Body of pancreas (tissue), 4 donors: ENCODE measurements around the gene DOCK2. TPM values are rescaled to one million over a fixed set of nuclear protein-coding genes. Genes with fewer than 3 reads are reported as not detected.

Experiments used
- ATAC-seq: fragments of 150-250 bp; one replicate; pipeline ENCODE4 v1.9.1; 2016
- DNase-seq, 4 donors: peaks; one replicate each; pipeline ENCODE4 v3.0.0-alpha.2; 2019
- H3K27ac ChIP-seq, 4 donors: fragments of 200-600 bp; sonication (generic); 1 replicate in 3 of 4; 2 replicates in 1 of 4; pipeline versions ENCODE4 v1.5.1 to v1.6.1; 2016 to 2019; ENCODE audit warnings: mild to moderate bottlenecking in 1 of 4, mixed read lengths in 1 of 4, moderate library complexity in 1 of 4
- H3K27me3 ChIP-seq, 2 donors: fragments of 200-600 bp; sonication (generic); one replicate each; pipeline ENCODE4 v1.6.0; 2016; ENCODE audit warnings: mild to moderate bottlenecking in 1 of 2
- H3K36me3 ChIP-seq, 2 donors: fragments of 200-600 bp; sonication (generic); replicated peaks in 1 of 2; 2 replicates each; pipeline ENCODE4 v1.5.1; 2016; ENCODE audit warnings: low read depth in 2 of 2; ENCODE audit not compliant: insufficient read depth in 1 of 2
- H3K4me1 ChIP-seq: fragments of 200-600 bp; sonication (generic); one replicate; pipeline ENCODE4 v1.6.0; 2016
- H3K4me3 ChIP-seq, 2 donors: fragments of 200-600 bp; sonication (generic); 1 replicate in 1 of 2; 2 replicates in 1 of 2; pipeline ENCODE4 v1.5.1; 2016 to 2019
- H3K9me3 ChIP-seq, 3 donors: fragments of 200-600 bp; sonication (generic); 1 replicate in 2 of 3; 2 replicates in 1 of 3; pipeline ENCODE4 v1.5.1; 2016
- CTCF ChIP-seq, 7 experiments: fragments of 450-650 bp in 4 of 7; fragments of 200-600 bp in 3 of 7; sonication (generic) in 3 of 7; IDR thresholded peaks; one replicate each; pipeline ENCODE4 v1.5.1; 2016 to 2019; ENCODE audit warnings: antibody characterized with exemption in 7 of 7
- POLR2A ChIP-seq, 3 donors: fragments of 450-650 bp; IDR thresholded peaks; one replicate each; pipeline ENCODE4 v1.6.1; 2016; ENCODE audit warnings: antibody characterized with exemption in 3 of 3, mild to moderate bottlenecking in 2 of 3
- WGBS, 2 donors: methylation state at CpG; one replicate each; pipeline ENCODE4 v1.1.5; 2017; 5-methylcytosine and 5-hydroxymethylcytosine counted together
- intact Hi-C: fragments of 100-400 bp; cut with DNase I; formaldehyde crosslinking; loops from one replicate; pipeline ENCODE4 v1.15.1; 2023
- total RNA-seq, 2 donors: library from RNA; depleted of rRNA; stranded (reverse); fragments of >200 nt; gene quantifications; one replicate each; pipeline ENCODE4 v1.1.0, GENCODE V29; 2016

DOCK2 gene
- total RNA-seq, 2 donors from 2014 or later = 3.1 to 7.6 TPM

- no peak for DNase-seq
- no peaks in the 10 kb centered on the region for H3K9me3 ChIP-seq
- 49 to 57% methylated on average over 2 of the region's 2 CpGs for WGBS, 2 donors
- no peak overlapping the region for H3K4me3 ChIP-seq
- H3K27me3 ChIP-seq = no peaks in the 10 kb centered on the region
- intact Hi-C loops = no loop called here
- no peaks in the 10 kb centered on the region for H3K4me1 ChIP-seq
- no peak for TF ChIP-seq CTCF (IDR thresholded peaks at IDR 0.05)
- TF ChIP-seq POLR2A (IDR thresholded peaks at IDR 0.05) = no peak
- H3K36me3 ChIP-seq = no peaks in the 10 kb centered on the region
- no peak for ATAC-seq
- H3K27ac ChIP-seq = no peak overlapping the region
Observed at GRCh38 chr5:169753795-169754194, 116.7 kb downstream of the DOCK2 start.

GRCh38 chr5:169754737-169755136 lies 117.7 kb downstream of the DOCK2 start:
- ATAC-seq = no peak
- H3K27me3 ChIP-seq = no peaks in the 10 kb centered on the region
- no peak overlapping the region for H3K4me3 ChIP-seq
- no peak for DNase-seq
- no peak for TF ChIP-seq POLR2A (IDR thresholded peaks at IDR 0.05)
- no peak for TF ChIP-seq CTCF (IDR thresholded peaks at IDR 0.05)
- H3K36me3 ChIP-seq = no peaks in the 10 kb centered on the region
- H3K9me3 ChIP-seq = no peaks in the 10 kb centered on the region
- intact Hi-C loops = no loop called here
- no peaks in the 10 kb centered on the region for H3K4me1 ChIP-seq
- H3K27ac ChIP-seq = no peak overlapping the region

DNA sequence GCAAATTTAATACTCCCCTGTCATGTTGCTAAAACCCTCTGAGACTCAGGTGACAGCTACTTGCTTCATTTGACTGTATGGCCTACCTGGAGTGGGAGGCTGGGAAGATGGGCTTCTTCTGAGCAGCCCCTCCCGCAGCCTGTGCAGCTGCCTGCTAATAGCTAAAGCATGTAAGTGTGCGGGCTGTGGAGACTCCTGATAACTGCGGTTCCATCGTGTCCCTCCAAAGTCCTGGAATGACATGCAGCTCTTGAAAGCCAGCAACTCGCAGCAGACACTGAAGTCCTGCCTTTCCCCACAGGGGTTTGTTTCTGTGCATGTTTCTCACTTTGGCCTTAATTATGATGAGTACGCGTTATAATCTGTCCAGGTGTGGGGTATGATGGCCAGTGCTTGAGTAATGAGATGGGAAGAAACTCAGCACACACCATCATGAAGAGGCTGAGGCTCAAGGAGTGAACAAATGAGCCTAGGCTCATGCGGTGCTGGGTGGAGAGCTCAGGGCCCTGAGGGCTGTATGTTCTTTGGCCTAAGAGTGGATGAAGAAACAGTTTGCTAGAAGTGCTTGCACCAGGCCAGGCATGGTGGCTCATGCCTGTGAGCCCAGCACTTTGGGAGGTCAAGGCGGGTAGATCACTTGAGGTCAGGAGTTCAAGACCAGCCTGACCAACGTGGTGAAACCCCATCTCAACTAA lies 119.1 kb downstream of the DOCK2 start:
- DNase-seq = no peak
- Histone ChIP-seq H3K4me1 (no peaks in the 10 kb centered on the region), H3K36me3 (no peaks in the 10 kb centered on the region), H3K27ac (no peak overlapping the region), H3K27me3 (no peaks in the 10 kb centered on the region), H3K4me3 (no peak overlapping the region), H3K9me3 (no peaks in the 10 kb centered on the region)
- intact Hi-C loops = no loop called here
- no peak for ATAC-seq
- 79 to 89% methylated on average over 8 to 10 of the region's 10 CpGs for WGBS, 2 donors
- TF ChIP-seq POLR2A (IDR thresholded peaks at IDR 0.05) = no peak
- TF ChIP-seq CTCF (IDR thresholded peaks at IDR 0.05) = no peak

GRCh38 chr5:169757016-169757415 lies 119.9 kb downstream of the DOCK2 start:
- no peak overlapping the region for H3K27ac ChIP-seq
- 82 to 92% methylated on average over 1 of the region's 1 CpG for WGBS, 2 donors
- no peak overlapping the region for H3K4me3 ChIP-seq
- intact Hi-C loops = no loop called here
- H3K27me3 ChIP-seq = no peaks in the 10 kb centered on the region
- no peaks in the 10 kb centered on the region for H3K36me3 ChIP-seq
- H3K4me1 ChIP-seq = no peaks in the 10 kb centered on the region
- ATAC-seq (no peak), DNase-seq (no peak)
- TF ChIP-seq CTCF (IDR thresholded peaks at IDR 0.05) = no peak
- no peak for TF ChIP-seq POLR2A (IDR thresholded peaks at IDR 0.05)
- H3K9me3 ChIP-seq = no peaks in the 10 kb centered on the region

DNA sequence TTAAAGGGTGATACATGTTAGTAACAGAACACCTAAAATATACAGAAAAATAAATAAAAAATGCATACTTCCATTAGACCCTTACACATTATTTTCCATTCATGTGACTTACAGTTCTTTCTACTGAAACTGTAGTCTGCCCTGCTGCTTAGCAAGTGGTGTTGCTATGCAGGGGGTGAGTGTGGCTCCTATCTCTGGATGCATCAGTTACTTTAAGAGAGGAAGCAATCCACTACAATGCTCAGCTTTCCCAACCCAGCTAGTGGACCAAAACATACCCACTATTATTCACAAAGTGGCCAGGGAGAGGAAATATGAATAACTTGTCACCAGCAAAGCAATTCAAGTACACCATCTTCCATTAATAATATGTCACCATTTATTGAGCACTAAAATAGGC lies 121.8 kb downstream of the DOCK2 start:
- Histone ChIP-seq H3K4me1 (no peaks in the 10 kb centered on the region), H3K27ac (no peak overlapping the region), H3K27me3 (no peaks in the 10 kb centered on the region), H3K36me3 (no peaks in the 10 kb centered on the region), H3K9me3 (no peaks in the 10 kb centered on the region), H3K4me3 (no peak overlapping the region)
- ATAC-seq (no peak), DNase-seq (no peak)
- intact Hi-C loops = no loop called here
- TF ChIP-seq CTCF (IDR thresholded peaks at IDR 0.05) = no peak
- no peak for TF ChIP-seq POLR2A (IDR thresholded peaks at IDR 0.05)
